MM.1S (cell line): ENCODE data around the gene TFAP2A.

ENCODE experiments used
- DNase-seq: peaks from one replicate; pipeline ENCODE4 v3.0.0-alpha.2; 2015
- H2AFZ ChIP-seq: fragments of 300-600 bp; sonication (generic); 2 replicates; pipeline ENCODE4 v1.6.0; 2016; ENCODE audit warnings: antibody characterized with exemption, low read length
- H3F3A ChIP-seq: fragments of 300-600 bp; sonication (generic); 2 replicates; pipeline ENCODE4 v1.6.1; 2016; ENCODE audit warnings: mild to moderate bottlenecking, antibody characterized with exemption, low read length, moderate library complexity, mixed read lengths; ENCODE audit not compliant: insufficient read depth
- H3K27ac ChIP-seq: fragments of 300-600 bp; sonication (generic); 2 replicates; pipeline ENCODE4 v1.5.1; 2016; ENCODE audit warnings: mild to moderate bottlenecking, low read length
- H3K27me3 ChIP-seq: fragments of 300-600 bp; sonication (generic); replicated peaks from 2 replicates; pipeline ENCODE4 v1.6.0; 2016; ENCODE audit warnings: low read length; ENCODE audit not compliant: insufficient read depth
- H3K36me3 ChIP-seq: fragments of 300-600 bp; sonication (generic); replicated peaks from 2 replicates; pipeline ENCODE4 v1.6.1; 2016; ENCODE audit warnings: mild to moderate bottlenecking, low read length, mixed read lengths; ENCODE audit not compliant: insufficient read depth
- H3K4me1 ChIP-seq: fragments of 300-600 bp; sonication (generic); 2 replicates; pipeline ENCODE4 v1.6.1; 2016; ENCODE audit warnings: low read length, mixed read lengths
- H3K4me2 ChIP-seq: fragments of 300-600 bp; sonication (generic); 2 replicates; pipeline ENCODE4 v1.6.0; 2016; ENCODE audit warnings: low read depth, low read length
- H3K4me3 ChIP-seq: fragments of 300-600 bp; sonication (generic); 2 replicates; pipeline ENCODE4 v1.5.1; 2016; ENCODE audit warnings: low read length, mixed read lengths
- H3K79me2 ChIP-seq: fragments of 300-600 bp; sonication (generic); 2 replicates; pipeline ENCODE4 v1.6.1; 2016; ENCODE audit warnings: mixed run types, low read length, mixed read lengths
- H3K9ac ChIP-seq: fragments of 300-600 bp; sonication (generic); 2 replicates; pipeline ENCODE4 v1.6.1; 2016; ENCODE audit warnings: low read length, mixed read lengths
- H3K9me2 ChIP-seq: fragments of 300-600 bp; sonication (generic); replicated peaks from 2 replicates; pipeline ENCODE4 v1.6.1; 2016; ENCODE audit warnings: mild to moderate bottlenecking, low read length, mixed read lengths; ENCODE audit not compliant: insufficient read depth
- H3K9me3 ChIP-seq: fragments of 300-600 bp; sonication (generic); replicated peaks from 2 replicates; pipeline ENCODE4 v1.6.1; 2016; ENCODE audit warnings: mild to moderate bottlenecking, low read length, mixed read lengths; ENCODE audit not compliant: insufficient read depth
- H4K20me1 ChIP-seq: fragments of 300-600 bp; sonication (generic); 2 replicates; pipeline ENCODE4 v1.6.1; 2016; ENCODE audit warnings: mild to moderate bottlenecking, low read length, moderate library complexity, mixed read lengths; ENCODE audit not compliant: insufficient read depth
- EZH2 ChIP-seq: fragments of 300-600 bp; sonication (generic); optimal IDR thresholded peaks from 2 replicates; pipeline ENCODE3; 2017; ENCODE audit warnings: low read depth, mild to moderate bottlenecking, antibody characterized with exemption, low read length, mixed read lengths
- EZH2phosphoT487 ChIP-seq: fragments of 300-600 bp; sonication (generic); IDR thresholded peaks from 2 replicates; pipeline ENCODE4 v1.6.1; 2018; ENCODE audit warnings: antibody characterized with exemption, low read length
- TF ChIP-seq, protein P1 (sequence below): fragments of 300-600 bp; sonication (generic); IDR thresholded peaks from 2 replicates; pipeline ENCODE4 v1.5.1; 2016; ENCODE audit warnings: antibody characterized with exemption, low read length, mixed read lengths

The TFAP2A gene

DNA sequence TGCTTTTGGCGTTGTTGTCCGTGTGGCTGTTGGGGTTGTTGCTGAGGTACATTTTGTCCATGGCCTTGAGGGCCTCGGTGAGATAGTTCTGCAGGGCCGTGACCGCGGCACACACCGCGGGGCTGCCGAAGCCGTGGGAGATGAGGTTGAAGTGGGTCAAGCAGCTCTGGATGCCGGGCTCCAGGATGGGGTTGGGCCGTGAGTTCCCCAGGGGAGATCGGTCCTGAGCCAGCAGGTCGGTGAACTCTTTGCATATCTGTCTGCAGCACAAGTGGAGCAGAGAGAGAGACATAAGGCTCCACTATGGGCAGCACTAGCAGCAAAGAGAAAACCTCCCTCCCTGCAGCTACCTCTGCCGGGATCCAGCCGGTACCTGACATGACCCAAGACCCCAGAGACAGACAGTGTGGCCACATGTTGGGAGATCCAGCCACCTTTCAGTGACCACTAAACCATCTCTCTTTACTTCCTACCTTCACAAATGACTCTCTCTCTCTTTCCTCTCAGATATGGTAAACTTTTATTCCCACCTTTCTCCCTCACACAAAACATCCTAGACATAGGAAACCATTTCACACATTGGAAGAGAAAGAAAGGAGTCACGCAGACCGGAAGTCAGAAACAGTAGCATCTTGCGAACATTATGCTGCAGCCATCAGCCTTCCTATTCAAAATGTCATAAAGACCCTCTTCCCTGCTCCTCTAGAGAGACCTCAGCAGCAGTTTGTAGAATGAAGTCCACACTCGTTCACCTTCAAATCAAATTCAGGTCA lies 16.2 kb downstream of the TFAP2A start:
- H3K9me2 ChIP-seq, result no peaks in the 10 kb centered on the region
- H3K9me3 ChIP-seq, result no peaks in the 10 kb centered on the region
- no peaks in the 10 kb centered on the region for H3K79me2 ChIP-seq
- DNase-seq, result no peak
- H4K20me1 ChIP-seq, result no peaks in the 10 kb centered on the region
- H3K9ac ChIP-seq, result no peak overlapping the region
- no peak overlapping the region for H3K4me2 ChIP-seq
- no peak overlapping the region for H3K4me3 ChIP-seq
- H3K27ac ChIP-seq, result no peak overlapping the region
- H3K4me1 ChIP-seq, result 0 out of 2 replicates have a peak, but pooled peaks cover 3% of the 10 kb centered on the region
- H2AFZ ChIP-seq, result no peak overlapping the region
- TF ChIP-seq EZH2, result no peak
- no peak for TF ChIP-seq EZH2phosphoT487
- TF ChIP-seq, protein P1, sequence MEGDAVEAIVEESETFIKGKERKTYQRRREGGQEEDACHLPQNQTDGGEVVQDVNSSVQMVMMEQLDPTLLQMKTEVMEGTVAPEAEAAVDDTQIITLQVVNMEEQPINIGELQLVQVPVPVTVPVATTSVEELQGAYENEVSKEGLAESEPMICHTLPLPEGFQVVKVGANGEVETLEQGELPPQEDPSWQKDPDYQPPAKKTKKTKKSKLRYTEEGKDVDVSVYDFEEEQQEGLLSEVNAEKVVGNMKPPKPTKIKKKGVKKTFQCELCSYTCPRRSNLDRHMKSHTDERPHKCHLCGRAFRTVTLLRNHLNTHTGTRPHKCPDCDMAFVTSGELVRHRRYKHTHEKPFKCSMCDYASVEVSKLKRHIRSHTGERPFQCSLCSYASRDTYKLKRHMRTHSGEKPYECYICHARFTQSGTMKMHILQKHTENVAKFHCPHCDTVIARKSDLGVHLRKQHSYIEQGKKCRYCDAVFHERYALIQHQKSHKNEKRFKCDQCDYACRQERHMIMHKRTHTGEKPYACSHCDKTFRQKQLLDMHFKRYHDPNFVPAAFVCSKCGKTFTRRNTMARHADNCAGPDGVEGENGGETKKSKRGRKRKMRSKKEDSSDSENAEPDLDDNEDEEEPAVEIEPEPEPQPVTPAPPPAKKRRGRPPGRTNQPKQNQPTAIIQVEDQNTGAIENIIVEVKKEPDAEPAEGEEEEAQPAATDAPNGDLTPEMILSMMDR, result no peak
- no peaks in the 10 kb centered on the region for H3K27me3 ChIP-seq
- H3F3A ChIP-seq, result no peaks in the 10 kb centered on the region
- no peaks in the 10 kb centered on the region for H3K36me3 ChIP-seq

DNA sequence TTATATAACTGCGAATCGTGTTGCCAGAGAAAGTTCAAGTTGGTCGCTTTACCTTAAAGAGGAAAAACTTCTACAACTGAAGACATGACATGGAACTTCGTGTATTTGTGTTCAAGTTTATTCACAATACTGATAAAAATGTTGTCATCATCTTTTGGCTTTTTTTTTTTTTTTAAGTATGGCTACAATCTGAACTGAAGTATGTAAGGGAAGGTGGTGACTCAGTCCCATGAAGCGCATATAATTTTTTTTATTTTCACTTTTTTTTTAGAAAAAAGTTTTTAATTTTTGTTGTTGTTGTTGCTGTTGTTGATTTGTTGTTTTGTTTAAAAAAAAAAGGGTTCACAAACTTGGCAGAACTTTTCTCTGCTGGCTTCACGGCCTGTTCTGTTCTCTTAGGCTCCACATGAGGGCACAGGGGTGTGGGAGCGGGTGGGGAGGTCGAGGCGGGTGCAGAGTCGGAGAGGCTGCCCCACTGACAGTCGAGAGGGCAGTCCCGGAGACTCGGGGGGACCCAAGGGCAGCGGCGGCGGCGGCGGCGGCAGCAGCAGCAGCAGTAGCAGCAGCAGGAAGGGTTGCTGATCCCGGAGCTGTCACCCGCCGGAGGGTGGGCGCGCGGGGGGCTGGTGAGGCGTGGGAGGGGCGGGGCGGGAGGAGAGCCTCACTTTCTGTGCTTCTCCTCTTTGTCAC lies 17.0 kb downstream of the TFAP2A start:
- Histone ChIP-seq H3K27me3 (no peaks in the 10 kb centered on the region), H3F3A (no peaks in the 10 kb centered on the region), H3K4me1 (no peaks in the 10 kb centered on the region), H3K36me3 (no peaks in the 10 kb centered on the region), H3K27ac (no peak overlapping the region), H3K9me2 (no peaks in the 10 kb centered on the region), H3K4me3 (no peak overlapping the region), H3K4me2 (no peak overlapping the region), H3K9me3 (no peaks in the 10 kb centered on the region), H3K9ac (no peak overlapping the region), H2AFZ (no peak overlapping the region), H3K79me2 (no peaks in the 10 kb centered on the region), H4K20me1 (no peaks in the 10 kb centered on the region)
- no peak for DNase-seq
- TF ChIP-seq, protein P1, result no peak
- no peak for TF ChIP-seq EZH2
- no peak for TF ChIP-seq EZH2phosphoT487

GRCh38 chr6:10396785-10397184 lies 18.1 kb downstream of the TFAP2A start:
- no peak overlapping the region for H2AFZ ChIP-seq
- no peaks in the 10 kb centered on the region for H3K36me3 ChIP-seq
- H3K9me2 ChIP-seq, result no peaks in the 10 kb centered on the region
- no peak overlapping the region for H3K9ac ChIP-seq
- DNase-seq, result no peak
- no peaks in the 10 kb centered on the region for H4K20me1 ChIP-seq
- no peak overlapping the region for H3K27ac ChIP-seq
- TF ChIP-seq, protein P1, result no peak
- TF ChIP-seq EZH2, result no peak
- no peak for TF ChIP-seq EZH2phosphoT487
- no peaks in the 10 kb centered on the region for H3K4me1 ChIP-seq
- no peak overlapping the region for H3K4me2 ChIP-seq
- H3K9me3 ChIP-seq, result no peaks in the 10 kb centered on the region
- H3K4me3 ChIP-seq, result no peak overlapping the region
- no peaks in the 10 kb centered on the region for H3K79me2 ChIP-seq
- H3K27me3 ChIP-seq, result no peaks in the 10 kb centered on the region
- H3F3A ChIP-seq, result no peaks in the 10 kb centered on the region
